GM21381 (cell line): ENCODE results near the gene AMBRA1.

Source experiments
- ATAC-seq: cut with Tn5 transposase; IDR thresholded peaks from one replicate; pipeline ENCODE4 v1.9.1; 2021; ENCODE audit warnings: mild to moderate bottlenecking, moderate library complexity; ENCODE audit not compliant: unreplicated experiment

The AMBRA1 gene

DNA sequence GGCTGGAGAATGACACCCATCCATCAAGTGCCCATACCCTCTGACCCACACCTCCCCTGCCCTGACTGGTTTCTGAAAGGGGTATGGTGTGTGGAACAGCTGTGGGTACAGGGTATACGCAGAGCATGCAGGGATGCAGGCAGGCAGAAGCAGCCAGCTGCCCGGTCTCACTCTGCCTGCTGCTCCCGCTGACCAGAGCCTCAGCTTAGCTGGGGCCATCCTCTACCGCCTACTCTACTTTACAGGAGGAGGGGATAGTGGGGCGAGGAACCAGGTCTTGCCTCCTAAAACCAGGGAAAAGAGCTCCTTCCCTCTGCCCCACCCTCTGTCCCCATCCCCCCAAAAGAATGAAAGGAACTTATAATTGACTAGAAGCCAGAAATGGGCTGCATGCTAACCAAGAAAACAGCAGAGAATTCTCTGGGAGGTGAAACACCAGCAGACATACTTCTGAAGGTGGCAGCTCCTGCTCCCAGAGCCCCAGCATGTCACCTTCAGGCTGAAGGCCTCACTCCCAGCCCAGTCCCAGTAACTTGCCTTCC, 189.3 kb downstream of the AMBRA1 start:
- ATAC-seq = no peak

- no peak for ATAC-seq
These were observed 190.6 kb downstream of the AMBRA1 start for GRCh38 chr11:46402957-46403902.

DNA sequence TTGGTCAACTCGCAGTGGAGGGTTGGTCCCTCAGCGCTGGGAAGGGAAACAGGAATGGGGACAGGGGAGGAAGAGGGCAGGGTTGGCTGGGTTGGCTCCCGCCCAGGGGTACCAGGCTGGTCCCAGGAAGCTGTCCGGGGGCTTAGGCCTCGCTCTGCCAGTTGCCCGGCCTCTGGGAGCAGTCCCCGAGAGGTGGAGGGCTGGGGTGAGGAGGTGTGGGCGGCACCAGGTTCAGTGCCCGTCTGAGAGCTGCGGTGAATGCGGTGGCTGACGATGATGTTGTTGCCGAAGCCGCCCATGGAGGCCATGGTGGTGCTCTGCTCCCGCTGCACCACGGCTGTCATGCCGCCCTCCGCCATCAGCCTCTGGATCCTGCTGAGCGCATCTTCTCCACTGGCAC, 196.3 kb downstream of the AMBRA1 start:
- no peak for ATAC-seq

GRCh38 chr11:46393759-46394158, 200.1 kb downstream of the AMBRA1 start:
- no peak for ATAC-seq

DNA sequence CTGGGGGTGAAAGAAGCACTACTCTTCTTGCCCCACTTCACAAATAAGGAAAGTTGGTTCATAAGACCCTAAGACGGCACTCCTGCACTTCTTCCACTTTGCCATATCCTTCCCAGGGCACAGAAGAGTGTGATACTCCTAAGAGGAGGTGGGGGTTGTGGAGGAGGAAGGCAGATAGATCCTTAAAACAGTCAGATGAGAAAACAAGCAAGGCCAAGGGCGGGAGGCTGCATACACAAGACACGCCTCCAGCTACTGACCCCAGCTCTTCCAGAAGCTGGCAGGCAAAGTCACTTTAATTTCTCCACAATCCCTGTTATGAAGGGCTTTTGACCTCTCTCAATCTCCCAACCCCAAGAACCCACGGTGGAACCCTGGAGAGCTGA, 200.6 kb downstream of the AMBRA1 start:
- ATAC-seq = no peak

- peak; percentile 64 for ATAC-seq
These were observed 201.2 kb downstream of the AMBRA1 start for GRCh38 chr11:46392421-46393230.

DNA sequence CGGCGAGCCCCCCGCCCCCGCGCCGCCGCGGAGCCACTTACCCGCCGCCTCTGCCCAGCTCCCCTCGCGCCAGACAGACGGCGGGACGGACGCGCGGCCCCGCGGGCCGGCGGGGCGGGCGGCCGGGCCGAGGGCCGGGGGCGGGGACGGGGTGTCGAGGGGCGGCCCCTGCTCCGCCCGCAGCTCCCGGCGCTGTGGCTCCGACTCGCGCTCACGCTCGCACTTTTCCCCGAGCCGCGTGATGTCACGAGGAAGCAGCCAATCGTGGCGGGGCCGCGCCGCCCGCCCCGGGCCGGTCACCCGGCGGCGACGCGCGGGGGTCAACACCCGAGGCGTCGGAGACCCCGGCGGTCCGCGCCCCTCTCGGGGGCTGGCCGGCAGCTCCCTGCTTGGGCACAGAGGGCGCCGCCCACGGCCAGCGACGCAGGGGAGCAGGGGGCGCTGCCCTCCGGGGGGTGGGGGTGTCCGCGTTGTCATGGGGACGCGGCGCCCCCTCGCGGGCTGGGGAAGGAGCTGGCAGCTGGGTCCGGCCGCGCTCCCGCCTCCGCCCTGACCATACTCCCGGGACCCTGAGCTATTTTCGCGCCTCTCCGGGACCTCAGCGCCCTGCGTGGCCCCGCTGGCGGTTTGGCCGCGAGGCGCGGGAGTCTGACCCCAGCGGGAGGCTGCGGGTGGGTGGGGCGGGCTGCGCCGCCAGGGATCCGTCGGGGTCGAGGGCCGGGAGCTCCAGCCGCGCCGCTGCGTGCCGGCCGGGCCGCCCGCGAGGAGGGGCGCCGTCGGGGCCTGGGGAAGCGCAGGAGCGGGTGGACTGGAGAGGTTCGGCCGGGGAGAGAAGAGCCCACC, 202.0 kb downstream of the AMBRA1 start, which contains the start of gene CHRM4:
CHRM4 (minus strand) TSS at position 199 of the 843 bp plus-strand sequence. CDS start 5,219 bp downstream, outside the sequence.
- ATAC-seq = no peak

- no peak for ATAC-seq
These were observed 202.6 kb downstream of the AMBRA1 start for GRCh38 chr11:46391186-46391577.

DNA sequence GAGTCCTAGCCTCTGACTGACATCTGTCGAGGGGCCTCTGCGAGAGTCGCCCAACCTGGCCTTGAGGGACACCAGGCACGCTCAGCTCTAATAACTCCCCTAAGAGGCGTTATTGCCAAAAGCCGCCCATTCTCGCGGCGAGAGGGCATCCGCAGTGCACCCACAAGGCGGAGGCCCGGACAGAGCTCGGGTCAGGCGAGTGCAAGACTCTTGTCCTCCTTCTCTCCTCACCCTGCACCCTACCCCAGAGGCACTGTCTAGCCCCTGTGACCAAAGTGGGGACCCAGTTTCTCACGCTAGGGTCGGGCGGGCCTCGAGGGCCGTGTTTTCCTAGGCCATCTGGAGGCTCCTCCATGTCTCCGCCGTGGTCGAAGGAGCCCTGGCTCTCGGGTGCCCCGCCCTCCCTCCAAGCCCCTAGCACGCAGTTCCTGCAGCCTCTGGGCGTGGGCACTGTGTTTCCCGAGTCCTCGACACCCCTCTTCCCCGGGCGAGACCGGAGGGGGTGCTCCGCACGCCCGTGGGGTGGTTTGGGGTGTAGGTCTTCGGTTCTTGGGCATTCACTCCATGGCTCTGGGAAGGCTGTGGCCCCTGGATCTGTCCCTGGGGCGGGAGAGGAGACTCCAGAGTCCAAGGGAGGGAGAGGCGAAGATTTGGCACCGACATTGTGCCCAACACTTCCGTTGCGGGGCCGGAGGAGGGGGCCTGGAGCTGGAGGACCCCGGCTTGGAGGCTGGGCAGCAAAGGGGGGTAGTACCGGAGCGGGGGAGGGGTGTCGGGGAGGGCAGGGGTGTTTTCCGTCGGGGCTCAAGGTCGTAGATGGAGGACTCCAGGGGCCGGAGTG, 203.3 kb downstream of the AMBRA1 start:
- ATAC-seq = no peak

DNA sequence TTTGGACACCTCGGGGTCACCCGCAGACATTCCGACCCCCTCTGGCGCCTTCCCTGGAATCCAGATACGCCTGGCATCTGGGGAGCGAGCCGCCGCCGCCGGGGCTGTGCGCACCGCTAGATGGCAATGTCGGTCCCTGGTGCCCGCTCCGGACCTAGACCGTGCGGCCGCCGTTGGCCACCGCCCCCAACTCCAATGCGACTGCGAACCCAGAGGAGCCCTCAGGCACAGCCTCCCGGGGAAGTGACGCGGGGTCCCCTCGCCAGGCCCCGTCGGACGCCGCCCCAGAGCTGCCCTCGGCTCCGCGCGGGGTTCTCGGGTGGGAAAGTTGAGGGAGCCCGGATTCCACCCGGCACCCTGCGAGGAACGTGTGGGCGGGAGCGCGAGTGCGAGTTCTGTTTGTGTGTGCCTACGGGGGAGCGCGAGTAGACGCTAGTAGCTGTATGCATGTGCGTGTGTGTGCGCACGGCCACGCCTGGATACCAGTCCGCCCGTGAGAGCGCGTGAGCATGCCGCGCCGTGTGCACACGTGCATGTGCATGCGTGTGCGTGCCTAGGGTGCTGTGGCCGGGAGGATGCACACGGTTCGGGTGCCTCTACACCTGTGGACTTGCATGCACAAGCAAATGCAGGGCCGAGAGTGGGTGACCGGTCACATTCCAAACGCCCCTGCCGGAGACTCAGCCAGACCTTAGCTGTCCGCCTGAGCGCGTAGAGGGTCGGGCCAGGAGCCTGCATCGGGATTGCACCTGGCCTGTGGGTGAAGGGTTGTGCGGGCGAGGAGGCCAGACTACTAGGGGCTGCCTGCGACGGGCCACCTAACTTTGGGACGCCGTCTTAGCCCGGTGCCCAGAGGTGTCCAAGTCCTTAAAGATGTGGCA, 204.1 kb downstream of the AMBRA1 start:
- peak; percentile 41 for ATAC-seq

DNA sequence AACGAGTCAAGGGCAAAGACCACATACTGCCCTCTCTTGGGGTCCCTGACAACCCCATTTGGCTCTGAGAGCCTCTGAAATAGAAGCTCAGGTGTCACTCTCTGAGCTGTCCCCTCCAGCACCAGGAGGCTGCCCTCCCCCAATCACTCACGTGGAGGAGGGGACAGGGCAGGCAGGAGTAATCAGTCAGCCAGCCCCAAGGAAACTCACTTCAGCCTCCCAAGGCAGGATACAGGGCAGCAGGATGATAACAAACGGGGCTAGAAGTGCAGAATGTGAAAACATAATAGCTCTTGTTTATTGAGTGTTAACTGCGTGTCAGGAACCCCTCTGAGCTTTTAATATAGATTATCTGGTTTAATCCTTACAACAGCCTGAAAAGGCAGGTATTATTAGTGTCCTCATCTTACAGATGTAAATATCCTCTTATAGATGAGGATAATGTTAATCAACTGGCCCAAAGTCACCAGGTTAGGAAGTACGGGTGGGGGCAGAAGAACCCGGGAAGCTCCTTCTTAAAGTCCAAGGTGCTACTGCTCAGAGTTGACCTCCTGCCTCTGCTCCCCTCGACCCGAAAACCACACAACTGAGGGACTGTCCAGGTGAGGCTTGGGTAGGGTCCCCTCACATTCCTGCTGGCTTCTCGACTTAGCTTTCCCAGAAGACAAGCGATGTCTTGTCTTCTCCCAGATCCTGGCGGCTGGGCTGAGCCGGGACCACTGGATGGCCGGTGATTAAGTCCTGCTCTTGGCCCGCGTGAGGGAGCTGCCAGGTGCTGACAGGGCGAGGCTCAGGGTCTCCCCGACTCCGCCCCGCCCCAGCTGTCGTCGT, 205.0 kb downstream of the AMBRA1 start:
- no peak for ATAC-seq

DNA sequence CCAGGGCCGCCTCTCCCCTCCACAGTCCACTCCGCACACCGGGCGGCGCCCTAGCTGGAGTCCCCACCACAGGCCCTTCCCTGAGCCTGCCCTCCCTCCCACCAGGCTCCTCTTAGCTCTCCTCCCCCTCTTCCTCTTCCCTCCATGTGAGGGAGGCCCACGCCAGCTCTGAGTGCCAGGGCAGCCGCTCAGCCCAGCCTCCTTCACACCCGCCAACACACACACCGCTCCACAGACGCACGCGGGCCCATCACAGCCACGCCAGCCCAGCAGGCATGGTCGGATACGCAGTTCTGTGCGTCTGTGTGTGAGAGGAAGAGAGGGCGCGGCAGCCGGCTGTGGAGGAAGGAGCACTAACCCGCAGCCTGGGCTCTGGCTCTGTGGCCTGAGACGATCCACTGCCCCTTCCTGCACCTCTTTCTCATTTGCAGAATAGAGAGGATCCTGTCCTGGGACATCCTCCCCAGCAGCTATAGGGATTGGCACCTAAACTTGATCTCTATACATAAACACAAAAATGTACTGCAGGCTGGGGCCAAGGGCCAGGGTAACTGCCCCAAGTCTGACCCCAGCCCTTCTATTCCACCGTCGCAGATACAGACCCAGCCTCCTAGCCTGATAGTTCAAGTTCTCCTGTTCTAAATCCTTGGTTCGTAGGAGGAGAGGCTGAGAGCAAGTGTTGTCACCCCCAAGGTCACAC, 205.8 kb downstream of the AMBRA1 start:
- no peak for ATAC-seq

- no peak for ATAC-seq
These were observed 206.4 kb downstream of the AMBRA1 start for GRCh38 chr11:46387456-46387855.

GRCh38 chr11:46386674-46387073, 207.1 kb downstream of the AMBRA1 start:
- no peak for ATAC-seq

DNA sequence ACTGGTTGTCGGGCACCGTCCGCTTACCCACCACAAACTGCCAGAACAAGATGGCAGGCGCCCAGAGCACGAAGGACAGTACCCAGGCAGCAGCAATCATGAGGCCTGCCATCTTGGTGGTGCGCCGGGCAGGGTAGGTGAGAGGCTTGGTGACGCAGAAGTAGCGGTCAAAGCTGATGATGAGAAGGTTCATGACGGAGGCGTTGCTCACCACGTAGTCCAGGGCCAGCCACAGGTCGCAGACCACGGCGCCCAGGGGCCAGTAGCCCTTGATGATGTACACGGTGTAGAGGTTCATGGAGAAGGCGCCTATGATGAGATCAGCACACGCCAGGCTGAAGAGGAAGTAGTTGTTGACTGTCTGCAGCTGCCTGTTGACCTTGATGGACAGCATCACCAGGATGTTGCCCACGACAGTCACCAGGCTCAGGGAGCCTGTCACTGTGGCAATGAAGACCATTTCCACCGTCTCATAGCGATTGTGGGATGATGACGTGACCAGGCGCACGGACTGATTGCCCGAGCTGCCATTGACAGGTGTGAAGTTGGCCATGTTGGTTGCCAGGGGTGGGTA, 207.7 kb downstream of the AMBRA1 start:
- ATAC-seq = no peak

DNA sequence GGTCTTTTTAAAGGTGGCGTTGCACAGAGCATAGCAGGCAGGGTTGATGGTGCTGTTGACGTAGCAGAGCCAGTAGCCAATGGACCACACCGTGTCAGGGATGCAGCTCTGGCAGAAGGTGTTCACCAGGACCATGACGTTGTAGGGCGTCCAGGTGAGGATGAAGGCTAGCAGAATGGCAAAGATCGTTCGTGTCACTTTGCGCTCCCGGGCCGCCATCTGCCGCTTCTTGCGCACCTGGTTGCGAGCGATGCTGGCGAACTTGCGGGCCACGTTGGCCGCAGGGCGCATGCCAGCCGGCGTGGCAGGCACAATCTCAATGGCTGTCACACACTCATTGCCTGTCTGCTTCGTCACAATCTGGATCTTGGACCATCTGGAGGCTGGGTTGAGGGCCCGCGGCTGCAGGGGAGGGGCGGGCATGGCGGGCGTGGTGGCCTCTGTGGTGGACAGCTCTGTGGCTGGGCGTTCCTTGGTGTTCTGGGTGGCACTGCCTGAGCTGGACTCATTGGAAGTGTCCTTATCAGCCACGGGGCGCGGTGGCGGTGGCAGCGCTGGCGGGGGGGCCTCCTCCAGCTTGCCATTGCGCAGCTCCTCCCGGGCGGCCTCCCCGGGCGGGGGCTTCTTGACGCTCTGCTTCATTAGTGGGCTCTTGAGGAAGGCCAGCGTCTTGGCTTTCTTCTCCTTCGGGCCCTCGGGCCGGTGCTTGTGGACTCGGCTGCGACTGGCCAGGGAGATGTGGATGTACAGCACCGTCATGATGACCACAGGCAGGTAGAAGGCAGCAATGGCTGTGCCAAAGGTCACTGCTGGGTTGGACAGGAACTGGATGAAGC, 208.4 kb downstream of the AMBRA1 start:
- ATAC-seq = no peak
